Measurements from ENCODE around the gene CYP2C19.

DNA sequence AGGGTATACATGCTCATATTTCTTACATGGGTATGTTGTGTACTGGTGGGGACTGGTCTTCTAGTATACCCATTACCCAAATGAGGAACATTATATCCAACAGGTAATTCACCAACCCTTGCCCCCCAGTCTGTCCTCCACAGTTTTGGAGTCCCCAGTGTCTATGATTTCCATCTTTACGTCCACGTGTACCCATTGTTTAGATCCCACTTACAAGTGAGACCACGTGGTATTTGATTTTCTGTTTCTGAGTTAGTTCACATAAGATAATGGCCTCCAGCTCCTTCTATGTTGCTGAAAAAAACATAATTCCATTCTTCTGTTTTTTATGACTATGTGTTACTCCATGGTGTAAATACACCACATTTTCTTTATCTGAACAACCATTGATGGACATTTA is 126.6 kb downstream of the CYP2C19 start:
- TF ChIP-seq, protein P1, sequence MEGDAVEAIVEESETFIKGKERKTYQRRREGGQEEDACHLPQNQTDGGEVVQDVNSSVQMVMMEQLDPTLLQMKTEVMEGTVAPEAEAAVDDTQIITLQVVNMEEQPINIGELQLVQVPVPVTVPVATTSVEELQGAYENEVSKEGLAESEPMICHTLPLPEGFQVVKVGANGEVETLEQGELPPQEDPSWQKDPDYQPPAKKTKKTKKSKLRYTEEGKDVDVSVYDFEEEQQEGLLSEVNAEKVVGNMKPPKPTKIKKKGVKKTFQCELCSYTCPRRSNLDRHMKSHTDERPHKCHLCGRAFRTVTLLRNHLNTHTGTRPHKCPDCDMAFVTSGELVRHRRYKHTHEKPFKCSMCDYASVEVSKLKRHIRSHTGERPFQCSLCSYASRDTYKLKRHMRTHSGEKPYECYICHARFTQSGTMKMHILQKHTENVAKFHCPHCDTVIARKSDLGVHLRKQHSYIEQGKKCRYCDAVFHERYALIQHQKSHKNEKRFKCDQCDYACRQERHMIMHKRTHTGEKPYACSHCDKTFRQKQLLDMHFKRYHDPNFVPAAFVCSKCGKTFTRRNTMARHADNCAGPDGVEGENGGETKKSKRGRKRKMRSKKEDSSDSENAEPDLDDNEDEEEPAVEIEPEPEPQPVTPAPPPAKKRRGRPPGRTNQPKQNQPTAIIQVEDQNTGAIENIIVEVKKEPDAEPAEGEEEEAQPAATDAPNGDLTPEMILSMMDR (IDR thresholded peaks at IDR 0.05) = no peak
- no peak for TF ChIP-seq POLR2AphosphoS5 (IDR thresholded peaks at IDR 0.05)

All from gastroesophageal sphincter (tissue), 3 donors.